SJCRH30 (cell line): ENCODE data around the gene DFFB. TPM values are rescaled to one million over a fixed set of nuclear protein-coding genes. Genes with fewer than 3 reads are reported as not detected.
"Not testable (repeated sequence)": the region's sequence is repeated elsewhere in the genome, so short reads cannot be mapped to it uniquely, and the experiment has no call there.

Experiments
- DNase-seq, 2 experiments: peaks; one replicate each; pipeline ENCODE4 v3.0.0-alpha.2; 2015 to 2020
- H3K27ac ChIP-seq: fragments of 250-450 bp; sonication (Bioruptor Pico); 2 replicates; pipeline ENCODE4 v1.5.1; 2020; ENCODE audit warnings: mild to moderate bottlenecking, moderate library complexity
- H3K27me3 ChIP-seq: fragments of 250-450 bp; sonication (Bioruptor Pico); 2 replicates; pipeline ENCODE4 v1.5.1; 2020; ENCODE audit warnings: mild to moderate bottlenecking, moderate library complexity
- H3K36me3 ChIP-seq: fragments of 250-450 bp; sonication (Bioruptor Pico); 2 replicates; pipeline ENCODE4 v1.5.1; 2020; ENCODE audit warnings: mild to moderate bottlenecking, moderate library complexity
- H3K4me1 ChIP-seq: fragments of 250-450 bp; sonication (Bioruptor Pico); 2 replicates; pipeline ENCODE4 v1.5.1; 2020; ENCODE audit warnings: mild to moderate bottlenecking, moderate library complexity
- H3K4me3 ChIP-seq: fragments of 250-450 bp; sonication (Bioruptor Pico); 2 replicates; pipeline ENCODE4 v1.5.1; 2020; ENCODE audit warnings: mild to moderate bottlenecking, moderate library complexity
- H3K9me3 ChIP-seq: fragments of 250-450 bp; sonication (Bioruptor Pico); replicated peaks from 2 replicates; pipeline ENCODE4 v1.5.1; 2020; ENCODE audit warnings: mild to moderate bottlenecking, moderate library complexity
- total RNA-seq: library from RNA; depleted of rRNA; stranded (reverse); fragments of >200 nt; shearing (Covaris generic); gene quantifications from 2 replicates; pipeline ENCODE4 v1.2.3, GENCODE V29; 2014

DFFB gene
- total RNA-seq, 1 experiment from 2014 or later, result 5.6 TPM

- Histone ChIP-seq H3K4me1 (peaks cover 15% of the 10 kb centered on the region; the same call in 1 of the 2 replicates), H3K27ac (no peak overlapping the region), H3K9me3 (no peaks in the 10 kb centered on the region), H3K36me3 (no peaks in the 10 kb centered on the region), H3K27me3 (peaks cover 4% of the 10 kb centered on the region), H3K4me3 (no peak overlapping the region)
- DNase-seq, result peak; percentile 87 to 90
Observed at GRCh38 chr1:3910857-3911845, 53.9 kb downstream of the DFFB start.

GRCh38 chr1:3911981-3912808 is 54.9 kb downstream of the DFFB start:
- no peak for DNase-seq
- Histone ChIP-seq H3K27ac (no peak overlapping the region), H3K27me3 (peaks cover 4% of the 10 kb centered on the region), H3K4me3 (no peak overlapping the region), H3K4me1 (peaks cover 9% of the 10 kb centered on the region; the same call in 1 of the 2 replicates), H3K9me3 (no peaks in the 10 kb centered on the region), H3K36me3 (no peaks in the 10 kb centered on the region)

DNA sequence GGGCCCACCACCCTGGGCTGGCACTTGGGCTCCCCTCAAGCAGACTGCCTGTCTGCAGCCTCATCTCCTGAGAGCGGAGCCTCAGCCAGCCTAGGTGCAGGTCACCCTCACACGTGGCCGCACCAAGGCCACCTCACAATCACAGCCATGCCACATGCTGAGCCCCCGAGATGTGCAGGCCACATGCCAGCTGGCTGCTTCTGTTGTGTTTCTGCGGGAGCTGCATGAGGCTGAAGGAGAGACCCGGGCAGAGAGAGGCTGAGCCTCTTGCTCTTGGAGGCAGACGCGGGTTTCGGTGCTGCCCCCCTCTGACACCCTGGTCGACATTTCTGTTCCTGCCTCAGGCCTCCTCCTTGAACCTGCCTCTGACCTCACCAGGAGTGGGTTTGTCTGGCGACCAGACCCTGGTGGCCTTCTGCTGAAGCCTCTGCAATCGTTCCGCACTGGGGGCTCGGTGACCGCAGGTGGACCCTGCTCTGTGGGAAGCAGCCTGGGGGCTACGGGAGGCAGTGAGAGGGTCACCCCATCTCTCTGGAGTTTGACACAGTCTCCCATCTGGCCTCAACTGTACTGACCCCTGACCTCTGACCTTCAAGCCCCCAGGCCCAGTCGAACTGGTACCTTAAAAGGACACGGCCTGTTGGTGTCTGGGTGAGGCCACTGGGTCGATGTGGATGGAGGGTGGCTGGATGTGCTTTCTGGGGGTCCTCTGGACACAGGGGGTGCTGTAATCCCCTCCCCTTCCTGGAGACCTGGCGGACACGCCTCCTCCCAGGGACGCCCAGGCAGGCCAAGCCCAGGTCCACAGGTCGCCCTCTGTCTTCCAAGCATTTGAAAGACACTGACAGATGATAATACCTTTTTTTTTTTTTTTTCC is 55.8 kb downstream of the DFFB start:
- H3K9me3 ChIP-seq, result no peaks in the 10 kb centered on the region
- no peak overlapping the region for H3K27ac ChIP-seq
- no peak for DNase-seq
- no peak overlapping the region for H3K4me3 ChIP-seq
- H3K4me1 ChIP-seq, result peaks cover 8% of the 10 kb centered on the region; the same call in 1 of the 2 replicates
- H3K27me3 ChIP-seq, result peaks cover 8% of the 10 kb centered on the region
- H3K36me3 ChIP-seq, result no peaks in the 10 kb centered on the region

GRCh38 chr1:3914331-3914851 is 57.1 kb downstream of the DFFB start:
- H3K9me3 ChIP-seq, result no peaks in the 10 kb centered on the region
- no peaks in the 10 kb centered on the region for H3K36me3 ChIP-seq
- no peak overlapping the region for H3K27ac ChIP-seq
- no peak for DNase-seq
- H3K4me1 ChIP-seq, result peaks cover 8% of the 10 kb centered on the region; the same call in 1 of the 2 replicates
- H3K27me3 ChIP-seq, result peaks cover 8% of the 10 kb centered on the region
- H3K4me3 ChIP-seq, result no peak overlapping the region

GRCh38 chr1:3914911-3915310 is 57.6 kb downstream of the DFFB start:
- Histone ChIP-seq H3K4me3 (no peak overlapping the region), H3K4me1 (peaks cover 8% of the 10 kb centered on the region; the same call in 1 of the 2 replicates), H3K36me3 (no peaks in the 10 kb centered on the region), H3K27me3 (peaks cover 8% of the 10 kb centered on the region), H3K9me3 (no peaks in the 10 kb centered on the region), H3K27ac (no peak overlapping the region)
- no peak for DNase-seq

DNA sequence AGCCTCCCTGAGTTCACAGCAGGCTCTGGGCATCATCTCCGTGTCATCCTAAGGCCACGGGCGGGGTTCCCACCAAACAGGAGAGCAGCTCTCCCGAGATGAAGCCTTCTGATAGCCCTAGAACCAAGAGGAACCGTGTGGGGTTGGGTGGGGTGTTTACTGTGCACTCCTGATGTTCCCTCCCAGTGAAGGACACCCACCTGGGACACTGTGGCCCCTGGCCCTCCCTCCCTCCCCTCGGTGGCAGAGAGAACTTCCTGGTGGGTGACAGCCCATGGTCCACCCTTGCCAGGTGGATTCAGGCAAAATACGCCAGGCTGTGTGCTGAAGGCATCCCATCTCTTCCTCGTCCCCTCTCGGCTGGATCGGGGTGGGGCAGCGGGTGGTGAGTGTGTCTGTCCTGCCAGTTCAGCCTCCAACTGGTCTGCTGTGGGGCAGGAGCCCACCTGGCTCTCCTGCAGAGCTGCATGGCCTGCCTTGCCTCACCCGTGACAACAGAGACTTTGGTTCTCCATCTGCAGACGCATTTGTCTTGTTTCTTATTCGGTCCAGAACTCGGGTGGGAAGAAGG is 58.4 kb downstream of the DFFB start:
- DNase-seq, result no peak
- no peak overlapping the region for H3K27ac ChIP-seq
- H3K9me3 ChIP-seq, result no peaks in the 10 kb centered on the region
- no peak overlapping the region for H3K4me3 ChIP-seq
- peaks cover 8% of the 10 kb centered on the region; the same call in 1 of the 2 replicates for H3K4me1 ChIP-seq
- H3K36me3 ChIP-seq, result no peaks in the 10 kb centered on the region
- H3K27me3 ChIP-seq, result peaks cover 8% of the 10 kb centered on the region

GRCh38 chr1:3917761-3918160 is 60.5 kb downstream of the DFFB start:
- Histone ChIP-seq H3K36me3 (no peaks in the 10 kb centered on the region), H3K4me1 (peaks cover 17% of the 10 kb centered on the region)
- DNase-seq, result no peak

DNA sequence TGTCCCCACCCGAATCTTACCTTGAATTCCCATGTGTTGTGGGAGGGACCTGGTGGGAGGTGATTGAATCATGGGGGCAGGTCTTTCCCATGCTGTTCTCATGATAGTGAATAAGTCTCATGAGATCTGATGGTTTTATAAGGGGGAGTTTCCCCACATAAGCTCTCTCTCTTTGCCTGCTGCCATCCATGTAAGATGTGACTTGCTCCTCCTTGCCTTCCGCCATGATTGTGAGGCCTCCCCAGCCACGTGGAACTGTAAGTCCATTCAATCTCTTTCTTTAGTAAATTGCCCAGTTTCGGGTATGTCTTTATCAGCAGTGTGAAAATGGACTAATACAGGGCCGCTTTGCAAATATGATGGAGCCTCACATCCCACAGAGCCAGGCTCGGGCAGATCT is 61.1 kb downstream of the DFFB start:
- H3K9me3 ChIP-seq, H3K27me3 ChIP-seq, DNase-seq, H3K36me3 ChIP-seq, H3K27ac ChIP-seq, H3K4me3 ChIP-seq: not testable (repeated sequence)
- peaks cover 23% of the 10 kb centered on the region for H3K4me1 ChIP-seq

More at GRCh38 chr1:3917761-3918160, 60.5 kb downstream of the DFFB start:
- peaks cover 4% of the 10 kb centered on the region; the same call in 1 of the 2 replicates for H3K27me3 ChIP-seq
- H3K27ac ChIP-seq, result no peak overlapping the region
- no peak overlapping the region for H3K4me3 ChIP-seq
- H3K9me3 ChIP-seq, result no peaks in the 10 kb centered on the region

DNA sequence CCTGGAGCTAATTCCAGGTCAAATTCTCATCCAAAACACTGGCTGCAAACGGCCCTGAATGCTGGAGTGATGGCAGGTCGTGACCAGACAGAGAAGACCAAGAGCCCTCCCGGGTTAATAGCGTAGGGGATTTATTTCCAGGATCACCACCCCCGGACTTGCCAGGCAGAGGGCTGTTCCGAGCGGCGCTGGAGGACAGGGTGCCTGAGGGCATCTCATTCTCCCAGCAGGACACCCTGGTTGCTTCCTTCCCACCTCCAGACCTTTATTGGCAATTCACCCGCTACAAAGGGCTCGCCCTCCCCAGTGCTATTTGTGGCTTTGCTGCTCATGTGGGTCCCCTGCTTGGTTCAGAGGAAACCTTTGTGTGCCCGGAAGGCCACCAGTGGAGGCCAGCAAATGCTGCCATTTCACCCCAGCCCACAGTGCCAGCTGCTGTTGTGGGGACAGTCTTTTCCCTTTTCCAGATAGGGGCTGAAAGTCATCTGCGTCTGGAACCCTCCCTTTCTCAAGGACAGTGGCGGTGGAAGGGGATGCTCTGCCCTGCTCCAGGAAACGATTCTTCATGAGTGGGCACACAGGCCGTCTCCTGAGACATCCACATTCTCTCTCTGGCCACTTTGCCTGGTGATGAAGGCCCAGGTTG is 61.8 kb downstream of the DFFB start:
- DNase-seq, result no peak
- Histone ChIP-seq H3K9me3 (no peaks in the 10 kb centered on the region), H3K4me3 (no peak overlapping the region), H3K4me1 (peaks cover 30% of the 10 kb centered on the region), H3K36me3 (no peaks in the 10 kb centered on the region), H3K27ac (no peak overlapping the region), H3K27me3 (peaks cover 4% of the 10 kb centered on the region; the same call in 1 of the 2 replicates)

DNA sequence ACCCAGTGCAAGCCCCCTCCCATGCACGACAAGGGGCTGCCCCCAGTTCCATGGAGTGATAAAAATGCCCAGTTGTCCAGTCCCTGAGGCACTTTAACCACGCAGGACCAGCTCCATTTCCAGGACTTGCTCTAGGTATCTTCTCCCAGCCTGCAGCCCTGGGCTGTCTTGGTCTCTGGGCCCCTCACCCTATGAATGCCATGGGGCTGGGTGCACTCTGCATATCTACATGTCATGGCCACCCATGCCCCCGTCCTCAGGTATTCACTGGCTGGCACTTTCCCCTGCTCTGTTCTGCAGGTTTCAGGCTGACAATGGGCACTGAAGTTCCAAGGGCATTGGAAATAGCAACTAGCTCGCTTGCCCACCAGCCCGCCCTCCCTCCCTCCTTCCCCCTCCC is 62.4 kb downstream of the DFFB start:
- no peak overlapping the region for H3K4me3 ChIP-seq
- DNase-seq, result no peak
- no peak overlapping the region for H3K27ac ChIP-seq
- peaks cover 36% of the 10 kb centered on the region for H3K4me1 ChIP-seq
- H3K36me3 ChIP-seq, result no peaks in the 10 kb centered on the region
- H3K27me3 ChIP-seq, result peaks cover 4% of the 10 kb centered on the region; the same call in 1 of the 2 replicates
- H3K9me3 ChIP-seq, result no peaks in the 10 kb centered on the region

GRCh38 chr1:3921765-3922164 is 64.5 kb downstream of the DFFB start:
- no peak for DNase-seq
- H3K36me3 ChIP-seq, result no peaks in the 10 kb centered on the region
- no peak overlapping the region for H3K27ac ChIP-seq
- 0 out of 2 replicates have a peak, but pooled peaks cover 4% of the 10 kb centered on the region for H3K27me3 ChIP-seq
- peaks cover 47% of the 10 kb centered on the region for H3K4me1 ChIP-seq
- no peak overlapping the region for H3K4me3 ChIP-seq
- H3K9me3 ChIP-seq, result no peaks in the 10 kb centered on the region

DNA sequence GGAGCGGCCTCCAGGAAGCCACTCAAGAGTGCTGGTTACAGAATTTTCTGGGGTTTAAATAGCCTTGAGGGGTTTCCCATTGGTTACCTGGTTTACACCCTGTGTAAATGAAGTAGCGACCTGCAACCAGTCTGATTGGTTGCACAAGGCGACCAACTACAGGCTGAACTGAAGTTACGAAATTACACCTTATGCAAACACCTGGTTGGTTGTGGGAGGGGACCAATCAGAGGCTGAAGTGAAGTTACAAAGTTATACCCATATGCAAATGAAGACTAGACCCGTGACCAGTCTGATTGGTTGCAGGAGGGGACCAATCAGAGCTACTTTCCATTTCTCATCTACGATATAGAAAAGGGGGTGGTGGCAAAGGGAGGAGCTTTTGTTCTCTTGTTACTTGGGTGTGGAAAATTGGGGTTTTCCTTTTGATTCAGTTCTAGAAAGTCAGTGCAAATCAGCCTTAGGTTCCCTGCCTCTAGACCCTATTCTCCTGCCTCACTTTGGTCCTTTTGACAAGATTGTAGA is 65.0 kb downstream of the DFFB start:
- no peak overlapping the region for H3K4me3 ChIP-seq
- DNase-seq, result peak in 1 of 2 experiments; percentile 40

DNA sequence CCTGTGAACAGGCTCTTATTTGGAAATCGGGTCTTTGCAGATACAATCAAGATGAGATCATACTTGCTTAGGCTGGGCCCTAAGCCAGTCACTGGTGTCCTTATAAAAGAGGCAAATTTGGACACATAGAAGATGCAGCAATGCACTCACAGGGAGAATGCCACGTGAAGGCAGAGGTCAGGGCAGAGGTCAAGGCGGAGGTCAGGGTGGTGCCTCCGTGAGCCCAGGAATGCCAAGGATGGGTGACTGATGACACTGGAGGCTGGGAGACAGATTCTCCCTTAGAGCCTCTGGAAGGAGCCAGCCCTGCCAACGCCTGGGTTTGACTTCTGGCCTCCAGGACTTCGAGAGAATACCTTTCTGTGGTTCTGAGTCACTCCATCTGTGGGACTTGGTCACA is 65.6 kb downstream of the DFFB start:
- no peak for DNase-seq
- H3K4me3 ChIP-seq, result no peak overlapping the region
- H3K36me3 ChIP-seq, result no peaks in the 10 kb centered on the region
- H3K4me1 ChIP-seq, result peaks cover 47% of the 10 kb centered on the region
- H3K9me3 ChIP-seq, result no peaks in the 10 kb centered on the region
- H3K27me3 ChIP-seq, result no peaks in the 10 kb centered on the region
- H3K27ac ChIP-seq, result no peak overlapping the region

More for the DNA sequence above, 65.0 kb downstream of the DFFB start:
- Histone ChIP-seq H3K36me3 (no peaks in the 10 kb centered on the region), H3K27me3 (0 out of 2 replicates have a peak, but pooled peaks cover 4% of the 10 kb centered on the region), H3K27ac (no peak overlapping the region), H3K4me1 (peaks cover 47% of the 10 kb centered on the region), H3K9me3 (no peaks in the 10 kb centered on the region)
